Stomach (tissue), 9 donors: ENCODE results near the gene CBLB. TPM values are rescaled to one million over a fixed set of nuclear protein-coding genes. Genes with fewer than 3 reads are reported as not detected.

Experiments
- DNase-seq, 2 donors: peaks; one replicate each; pipeline versions ENCODE4 v3.0.0 to v3.0.0-alpha.2; 2013 to 2019
- H3K27ac ChIP-seq, 5 donors: fragments of 200-600 bp in 4 of 5; sonication (generic) in 4 of 5; one replicate each; pipeline ENCODE4 v1.5.1; 2013 to 2019; ENCODE audit warnings: mild to moderate bottlenecking in 1 of 5, moderate library complexity in 1 of 5
- H3K27me3 ChIP-seq, 3 donors: fragments of 200-600 bp; sonication (generic); one replicate each; pipeline ENCODE4 v1.5.1; 2017 to 2019; ENCODE audit warnings: mixed run types in 1 of 3
- H3K36me3 ChIP-seq, 4 donors: fragments of 200-600 bp; sonication (generic); 1 replicate in 3 of 4; 2 replicates in 1 of 4; pipeline ENCODE4 v1.5.1; 2016 to 2019
- H3K4me1 ChIP-seq, 4 donors: fragments of 200-600 bp; sonication (generic); one replicate each; pipeline ENCODE4 v1.5.1; 2016 to 2019
- H3K4me3 ChIP-seq, 4 donors: fragments of 200-600 bp; sonication (generic) in 3 of 4; one replicate each; pipeline ENCODE4 v1.5.1; 2016 to 2019; ENCODE audit warnings: mild to moderate bottlenecking in 1 of 4
- H3K9me3 ChIP-seq, 4 donors: fragments of 200-600 bp; sonication (generic); one replicate each; pipeline ENCODE4 v1.5.1; 2016 to 2019
- EP300 ChIP-seq: sonication (generic); formaldehyde crosslinking; IDR thresholded peaks from one replicate; pipeline ENCODE4 v1.6.1; 2017; ENCODE audit warnings: antibody characterized with exemption
- POLR2A ChIP-seq, 4 donors: fragments of 450-650 bp; IDR thresholded peaks; one replicate each; pipeline ENCODE4 v1.6.1; 2016; ENCODE audit warnings: antibody characterized with exemption in 4 of 4, control low read depth in 2 of 4, mild to moderate bottlenecking in 1 of 4, moderate library complexity in 1 of 4
- POLR2AphosphoS5 ChIP-seq, 3 donors: sonication (generic); formaldehyde crosslinking; IDR thresholded peaks; one replicate each; pipeline ENCODE4 v1.6.1; 2016; ENCODE audit warnings: antibody characterized with exemption in 3 of 3
- WGBS, 5 donors: extraction: QIAGEN DNeasy Blood & Tissue Kit in 3 of 5; methylation state at CpG; one replicate each; pipeline versions ENCODE4 v1.1.5 to v1.1.7; 2013 to 2018; 5-methylcytosine and 5-hydroxymethylcytosine counted together
- intact Hi-C: fragments of 100-400 bp; cut with DNase I; formaldehyde crosslinking; loops from one replicate; pipeline ENCODE4 v1.15.1; 2023; ENCODE audit warnings: low total_unique reads
- polyA plus RNA-seq, 3 donors: library from polyadenylated mRNA; stranded (reverse); fragments of 200-250 nt; gene quantifications; one replicate each; pipeline ENCODE4 v1.2.3, GENCODE V29; 2013
- total RNA-seq, 5 donors: library from RNA; depleted of rRNA; stranded (reverse); fragments of >200 nt; gene quantifications; one replicate each; pipeline versions ENCODE4 v1.1.0 to v1.2.3, GENCODE V29; 2014 to 2016
- TF ChIP-seq, protein P1 (sequence below), 7 experiments: fragments of 450-650 bp in 4 of 7; fragments of 200-600 bp in 3 of 7; sonication (generic) in 3 of 7; IDR thresholded peaks; one replicate each; pipeline ENCODE4 v1.5.1; 2016 to 2019; ENCODE audit warnings: antibody characterized with exemption in 7 of 7, control low read depth in 2 of 7, mild to moderate bottlenecking in 1 of 7
- donor health status: healthy with polysubstance abuse.
- donor health status: Bipolar disorder and iron deficiency.
- donor health status: healthy.

CBLB gene
- total and polyA plus RNA-seq, 8 donors: 6.9 to 94.4 (median 46.0) TPM

GRCh38 chr3:105704726-105705410, 163.9 kb downstream of the CBLB start:
- intact Hi-C loops: no loop called here
- DNase-seq: no peak
- Histone ChIP-seq H3K36me3 (peaks cover 9 to 49% (median 44%) of the 10 kb centered on the region in 4 donors), H3K4me1 (no peaks in the 10 kb centered on the region), H3K27me3 (no peaks in the 10 kb centered on the region), H3K27ac (no peak overlapping the region), H3K4me3 (no peak overlapping the region), H3K9me3 (no peaks in the 10 kb centered on the region)
- TF ChIP-seq POLR2A (IDR thresholded peaks at IDR 0.05): no peak
- 75 to 87% (median 83%) methylated on average over 4 of the region's 4 CpGs for WGBS, 5 donors

DNA sequence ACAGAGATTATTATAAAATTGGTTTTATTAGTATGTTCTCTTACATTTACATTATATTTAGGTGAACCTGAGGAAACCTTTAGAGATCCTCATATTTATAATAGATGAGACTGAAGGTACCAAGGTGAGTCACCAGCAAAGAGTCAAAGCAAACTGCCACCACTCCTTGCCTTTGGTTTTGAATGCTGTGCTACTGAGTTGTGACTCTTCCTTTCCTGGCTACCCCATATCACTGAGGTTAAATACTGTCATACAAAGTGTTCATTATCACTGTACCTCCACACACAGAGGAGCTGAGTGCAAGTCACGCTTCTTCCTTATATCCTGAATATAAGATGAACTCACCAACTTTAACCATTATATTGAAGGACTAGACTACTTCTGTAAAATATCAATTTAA, 168.2 kb downstream of the CBLB start:
- WGBS, 5 donors: 91 to 100% (median 94%) methylated on average over 1 of the region's 1 CpG
- no peak for DNase-seq
- Histone ChIP-seq H3K4me3 (no peak overlapping the region), H3K27ac (no peak overlapping the region), H3K4me1 (no peaks in the 10 kb centered on the region), H3K27me3 (no peaks in the 10 kb centered on the region), H3K9me3 (no peaks in the 10 kb centered on the region), H3K36me3 (peaks cover 9 to 43% (median 38%) of the 10 kb centered on the region in 4 donors)
- TF ChIP-seq EP300: no peak
- TF ChIP-seq, protein P1, sequence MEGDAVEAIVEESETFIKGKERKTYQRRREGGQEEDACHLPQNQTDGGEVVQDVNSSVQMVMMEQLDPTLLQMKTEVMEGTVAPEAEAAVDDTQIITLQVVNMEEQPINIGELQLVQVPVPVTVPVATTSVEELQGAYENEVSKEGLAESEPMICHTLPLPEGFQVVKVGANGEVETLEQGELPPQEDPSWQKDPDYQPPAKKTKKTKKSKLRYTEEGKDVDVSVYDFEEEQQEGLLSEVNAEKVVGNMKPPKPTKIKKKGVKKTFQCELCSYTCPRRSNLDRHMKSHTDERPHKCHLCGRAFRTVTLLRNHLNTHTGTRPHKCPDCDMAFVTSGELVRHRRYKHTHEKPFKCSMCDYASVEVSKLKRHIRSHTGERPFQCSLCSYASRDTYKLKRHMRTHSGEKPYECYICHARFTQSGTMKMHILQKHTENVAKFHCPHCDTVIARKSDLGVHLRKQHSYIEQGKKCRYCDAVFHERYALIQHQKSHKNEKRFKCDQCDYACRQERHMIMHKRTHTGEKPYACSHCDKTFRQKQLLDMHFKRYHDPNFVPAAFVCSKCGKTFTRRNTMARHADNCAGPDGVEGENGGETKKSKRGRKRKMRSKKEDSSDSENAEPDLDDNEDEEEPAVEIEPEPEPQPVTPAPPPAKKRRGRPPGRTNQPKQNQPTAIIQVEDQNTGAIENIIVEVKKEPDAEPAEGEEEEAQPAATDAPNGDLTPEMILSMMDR (IDR thresholded peaks at IDR 0.05): no peak
- TF ChIP-seq POLR2AphosphoS5 (IDR thresholded peaks at IDR 0.05): no peak
- no peak for TF ChIP-seq POLR2A (IDR thresholded peaks at IDR 0.05)
- intact Hi-C loops: no loop called here

DNA sequence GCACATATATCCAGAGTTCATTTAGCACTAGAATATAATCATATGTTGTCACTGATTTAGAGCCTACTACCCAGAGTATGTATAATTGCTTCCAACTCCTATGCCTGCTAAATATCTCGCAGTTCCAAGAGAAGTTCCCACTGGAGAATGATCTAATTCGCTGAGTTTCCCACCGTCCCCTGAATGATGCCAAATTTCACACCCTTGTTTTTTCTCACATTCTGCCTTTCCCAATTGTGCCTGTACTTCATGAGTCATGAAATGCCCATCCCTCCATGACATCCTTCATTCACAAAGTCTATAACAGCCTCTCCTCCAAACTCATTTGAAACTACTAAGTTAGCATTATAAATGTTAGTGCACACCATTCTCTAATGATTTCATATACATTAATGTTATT, 177.2 kb downstream of the CBLB start:
- intact Hi-C loops: no loop called here
- Histone ChIP-seq H3K27ac (no peak overlapping the region), H3K4me3 (no peak overlapping the region), H3K9me3 (no peaks in the 10 kb centered on the region), H3K4me1 (peaks cover 0 to 20% (median 2%) of the 10 kb centered on the region in 4 donors), H3K36me3 (peaks cover 5 to 32% (median 27%) of the 10 kb centered on the region in 4 donors), H3K27me3 (no peaks in the 10 kb centered on the region)
- TF ChIP-seq POLR2AphosphoS5 (IDR thresholded peaks at IDR 0.05): no peak
- TF ChIP-seq, protein P1 (IDR thresholded peaks at IDR 0.05): no peak
- no peak for TF ChIP-seq EP300
- no peak for TF ChIP-seq POLR2A (IDR thresholded peaks at IDR 0.05)
- DNase-seq: no peak
- WGBS, 5 donors: 84 to 92% (median 89%) methylated on average over 3 of the region's 3 CpGs

GRCh38 chr3:105691053-105691452, 177.8 kb downstream of the CBLB start:
- TF ChIP-seq POLR2AphosphoS5 (IDR thresholded peaks at IDR 0.05): no peak
- TF ChIP-seq, protein P1 (IDR thresholded peaks at IDR 0.05): no peak
- no peak for TF ChIP-seq POLR2A (IDR thresholded peaks at IDR 0.05)
- Histone ChIP-seq H3K4me1 (peaks cover 0 to 20% (median 2%) of the 10 kb centered on the region in 4 donors), H3K27me3 (no peaks in the 10 kb centered on the region), H3K4me3 (no peak overlapping the region), H3K27ac (no peak overlapping the region), H3K9me3 (no peaks in the 10 kb centered on the region), H3K36me3 (peaks cover 5 to 32% (median 27%) of the 10 kb centered on the region in 4 donors)
- intact Hi-C loops: no loop called here
- no peak for DNase-seq

DNA sequence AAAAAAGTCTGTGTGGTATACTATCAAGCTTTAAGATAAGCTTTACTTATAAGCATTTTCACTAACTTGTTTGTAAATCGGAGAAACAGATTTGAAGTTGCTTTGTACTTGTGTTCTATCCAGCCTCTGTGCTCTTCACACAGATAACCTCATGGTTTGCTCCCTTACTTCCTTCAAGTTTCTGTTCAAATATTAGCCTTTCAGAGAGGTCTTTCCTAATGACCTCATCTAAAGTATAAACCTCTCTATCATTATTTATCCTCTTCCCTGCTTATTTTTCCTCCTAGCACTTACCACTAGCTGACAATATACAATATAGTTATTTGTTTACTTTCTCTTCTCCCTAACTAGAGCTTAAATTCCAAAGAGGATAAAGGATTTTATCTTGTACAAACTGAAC, 180.0 kb downstream of the CBLB start:
- intact Hi-C loops: no loop called here
- 36 to 64% (median 62%) methylated on average over 1 of the region's 1 CpG for WGBS, 5 donors

More for the DNA sequence above, 180.0 kb downstream of the CBLB start:
- H3K27ac ChIP-seq: no peak overlapping the region
- H3K9me3 ChIP-seq: no peaks in the 10 kb centered on the region
- H3K4me3 ChIP-seq: no peak overlapping the region
- TF ChIP-seq, protein P1 (IDR thresholded peaks at IDR 0.05): no peak
- TF ChIP-seq EP300: no peak
- peak in 1 of 2 donors; percentile 6 for DNase-seq
- peaks cover 5 to 45% (median 40%) of the 10 kb centered on the region in 4 donors for H3K36me3 ChIP-seq
- H3K4me1 ChIP-seq: peaks cover 0 to 20% (median 2%) of the 10 kb centered on the region in 4 donors
- H3K27me3 ChIP-seq: no peaks in the 10 kb centered on the region
